Measurements from ENCODE around the gene ZBTB49.
"Not testable (repeated sequence)": the region's sequence is repeated elsewhere in the genome, so short reads cannot be mapped to it uniquely, and the experiment has no call there.

Gene ZBTB49, protein sequence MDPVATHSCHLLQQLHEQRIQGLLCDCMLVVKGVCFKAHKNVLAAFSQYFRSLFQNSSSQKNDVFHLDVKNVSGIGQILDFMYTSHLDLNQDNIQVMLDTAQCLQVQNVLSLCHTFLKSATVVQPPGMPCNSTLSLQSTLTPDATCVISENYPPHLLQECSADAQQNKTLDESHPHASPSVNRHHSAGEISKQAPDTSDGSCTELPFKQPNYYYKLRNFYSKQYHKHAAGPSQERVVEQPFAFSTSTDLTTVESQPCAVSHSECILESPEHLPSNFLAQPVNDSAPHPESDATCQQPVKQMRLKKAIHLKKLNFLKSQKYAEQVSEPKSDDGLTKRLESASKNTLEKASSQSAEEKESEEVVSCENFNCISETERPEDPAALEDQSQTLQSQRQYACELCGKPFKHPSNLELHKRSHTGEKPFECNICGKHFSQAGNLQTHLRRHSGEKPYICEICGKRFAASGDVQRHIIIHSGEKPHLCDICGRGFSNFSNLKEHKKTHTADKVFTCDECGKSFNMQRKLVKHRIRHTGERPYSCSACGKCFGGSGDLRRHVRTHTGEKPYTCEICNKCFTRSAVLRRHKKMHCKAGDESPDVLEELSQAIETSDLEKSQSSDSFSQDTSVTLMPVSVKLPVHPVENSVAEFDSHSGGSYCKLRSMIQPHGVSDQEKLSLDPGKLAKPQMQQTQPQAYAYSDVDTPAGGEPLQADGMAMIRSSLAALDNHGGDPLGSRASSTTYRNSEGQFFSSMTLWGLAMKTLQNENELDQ

DNA sequence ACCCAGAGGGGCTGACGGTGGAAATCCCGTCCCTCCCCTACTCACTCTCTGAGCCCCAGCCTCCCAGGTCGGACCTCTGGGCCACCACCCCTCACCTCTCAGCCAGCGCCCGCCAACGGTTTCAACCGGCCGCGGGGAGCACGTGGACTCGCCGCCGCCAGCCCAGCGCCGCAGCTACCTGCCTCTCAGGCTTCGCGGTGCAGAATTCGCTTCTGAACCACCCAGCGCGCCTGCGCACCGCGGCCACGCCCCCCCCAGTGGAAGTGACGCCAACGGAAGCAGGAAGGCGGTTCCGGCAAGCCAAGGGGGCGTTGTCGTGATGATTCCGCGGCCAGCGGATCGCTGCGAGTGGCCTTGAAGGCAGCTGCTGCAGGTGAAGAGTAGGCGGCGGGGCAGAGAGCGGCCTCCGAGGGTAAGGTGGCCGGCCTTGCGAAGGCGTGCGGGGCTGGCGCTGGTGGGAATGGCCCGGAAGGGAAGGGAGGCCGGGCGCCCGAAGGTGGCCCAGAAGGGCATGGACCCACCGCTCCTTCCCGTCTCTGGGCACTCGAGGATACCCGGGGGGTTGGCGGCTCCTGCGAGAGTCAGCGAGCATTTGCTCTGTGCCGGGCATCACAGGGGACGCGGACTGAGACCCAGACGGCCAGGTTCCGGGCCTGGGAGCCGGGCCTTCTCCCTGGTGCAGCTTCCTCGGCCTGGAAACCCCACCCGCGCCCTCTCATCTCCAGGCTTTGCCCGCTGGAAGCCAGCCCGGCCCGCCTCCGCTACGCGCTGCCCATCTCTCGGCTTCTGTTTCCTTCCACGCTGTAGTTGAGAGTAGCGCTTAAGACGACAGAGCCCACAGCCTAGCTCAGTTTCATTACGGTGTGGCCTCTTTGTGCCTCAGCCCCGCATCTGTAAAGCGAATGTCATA lies at the start of gene ZBTB49, which contains the start of gene LYAR:
TSS of gene ZBTB49 (plus strand) at position 311 of the 910 bp plus-strand sequence. CDS start 9,695 bp downstream, outside the sequence.
TSS of gene LYAR (minus strand) at position 214 of the 910 bp plus-strand sequence. CDS start 6,412 bp downstream, outside the sequence.
- peak; percentile 96 to 98 for DNase-seq

DNA sequence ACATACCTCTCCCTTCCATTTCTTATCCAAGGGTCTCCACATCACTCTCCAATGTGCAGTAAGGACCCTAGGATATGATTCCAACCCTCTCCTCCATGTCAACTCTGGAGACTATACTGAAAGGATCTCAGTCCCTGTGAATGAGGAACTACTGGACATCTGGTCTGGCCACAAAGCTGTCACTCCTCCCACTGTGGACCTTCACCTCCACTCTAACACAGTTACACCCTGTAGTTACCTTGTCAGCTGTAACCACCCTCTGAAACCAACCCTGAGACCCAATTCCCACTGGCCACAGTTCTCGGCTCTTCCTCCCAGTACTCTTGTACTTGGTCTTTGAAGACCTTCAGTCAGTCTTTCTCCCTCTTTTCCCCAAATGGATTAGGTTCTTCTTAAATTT lies 44.9 kb upstream of the ZBTB49 start:
- DNase-seq, result no peak

DNA sequence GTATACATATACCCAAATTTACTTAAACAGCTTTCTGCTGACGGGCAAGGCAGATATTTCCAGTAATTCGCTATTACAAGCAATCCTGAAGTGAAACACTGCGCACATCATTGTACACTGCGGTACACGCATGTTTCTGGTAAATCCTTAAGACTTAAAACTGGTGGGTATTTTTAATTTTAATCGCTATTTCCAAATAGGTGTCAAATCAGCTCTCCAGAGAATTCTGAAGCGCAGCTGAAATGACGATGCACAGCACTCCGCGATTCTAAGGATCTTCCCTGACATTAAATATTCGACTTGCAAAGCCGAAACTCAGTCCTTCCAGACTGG lies 42.4 kb upstream of the ZBTB49 start:
- DNase-seq, result no peak

DNA sequence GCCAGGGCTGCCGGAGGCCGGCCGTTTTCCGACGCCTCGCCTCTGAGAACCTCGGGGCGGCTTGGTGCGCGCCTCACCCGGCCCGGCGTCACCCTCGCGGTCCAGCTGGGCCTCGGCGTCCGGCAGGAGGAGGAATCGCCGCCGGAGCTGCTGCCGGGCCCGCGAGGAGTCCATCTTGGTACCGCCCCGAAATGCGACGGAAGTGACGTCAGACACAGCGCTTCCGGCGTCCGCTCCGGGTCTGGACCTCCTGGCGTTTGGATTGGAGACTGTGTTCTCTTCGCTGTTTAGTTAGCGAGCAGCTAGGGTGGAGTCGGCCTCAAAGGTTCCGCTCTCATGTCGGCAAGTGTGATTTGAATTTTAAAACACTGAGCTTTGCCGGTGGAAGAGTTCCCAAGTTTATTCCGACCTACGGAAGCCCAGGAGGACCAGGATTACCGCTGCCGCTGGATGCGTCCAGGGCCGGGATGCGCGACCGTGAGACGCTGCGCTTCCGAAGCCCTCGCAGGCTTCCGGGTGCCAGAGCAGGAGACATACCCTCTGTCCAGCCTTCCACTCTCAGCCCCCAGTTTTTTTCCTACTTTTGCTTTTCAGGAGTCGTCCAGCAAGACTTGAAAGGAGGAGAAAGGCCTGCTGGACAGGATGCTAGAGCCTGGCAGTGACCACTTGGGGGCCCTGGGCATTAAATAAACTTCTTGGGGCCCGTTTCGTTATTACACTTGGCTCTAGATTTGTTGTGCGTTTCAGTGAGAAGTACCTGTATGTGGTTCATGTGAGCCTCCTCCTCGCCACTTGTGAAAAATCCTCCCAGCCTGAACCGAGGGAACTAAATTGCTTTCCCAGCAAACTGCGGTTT lies 41.8 kb upstream of the ZBTB49 start, which contains the start of gene TMEM128:
TSS of gene TMEM128 (minus strand) at position 195 of the 856 bp plus-strand sequence. CDS start at position 174, 21 bp downstream.
- peak; percentile 91 to 93 for DNase-seq

DNA sequence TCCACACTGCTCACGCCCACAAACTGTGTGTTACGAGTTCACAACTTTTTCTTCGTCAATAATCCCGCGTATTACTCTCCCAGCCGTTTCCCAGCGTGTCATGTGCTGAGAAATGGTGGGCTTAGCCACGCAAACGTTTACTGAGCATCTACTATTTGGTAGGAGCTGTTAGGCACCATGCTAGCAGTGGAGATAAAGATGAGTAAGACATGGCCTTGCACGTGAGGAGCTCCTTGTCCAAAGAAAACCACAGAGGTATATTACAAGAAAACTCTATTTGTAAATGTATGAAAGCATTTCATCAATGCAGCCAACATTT lies 41.2 kb upstream of the ZBTB49 start:
- DNase-seq, result no peak

DNA sequence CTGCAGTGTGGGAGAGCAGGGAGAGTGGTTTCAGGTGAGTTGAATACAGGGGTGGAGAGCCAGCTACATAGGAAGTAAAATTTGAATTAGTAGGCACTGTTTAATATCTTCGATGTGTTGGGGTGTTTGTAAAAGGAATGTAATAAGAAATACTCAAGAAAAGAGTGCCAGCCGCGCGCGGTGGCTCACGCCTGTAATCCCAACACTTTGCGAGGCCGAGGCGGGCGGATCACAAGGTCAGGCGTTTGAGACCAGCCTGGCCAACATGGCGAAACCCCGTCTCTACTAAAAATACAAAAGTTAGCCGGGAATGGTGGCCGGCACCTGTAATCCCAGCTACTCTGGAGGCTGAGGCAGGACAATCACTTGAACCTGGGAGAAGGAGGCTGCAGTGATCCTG lies 40.7 kb upstream of the ZBTB49 start:
- not testable (repeated sequence) for DNase-seq

DNA sequence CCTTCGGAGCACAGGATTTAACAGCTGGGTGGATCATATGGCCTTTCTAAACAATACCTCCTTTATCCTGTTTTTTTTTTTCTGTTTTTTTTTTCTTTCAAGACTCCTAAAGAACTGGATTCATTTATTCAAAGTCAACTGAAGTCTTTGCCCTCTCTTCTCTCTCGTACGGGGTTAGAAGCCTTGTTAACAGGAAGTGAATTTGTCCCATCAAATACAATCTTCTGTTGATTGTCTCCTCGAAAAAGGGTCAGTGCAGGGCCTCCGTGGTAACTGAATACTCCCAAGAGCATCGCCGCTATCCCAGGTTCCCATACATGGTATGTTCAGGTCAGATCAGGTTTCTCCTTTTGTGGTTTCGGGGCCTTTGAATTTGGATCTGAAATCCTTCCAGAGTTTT lies 40.2 kb upstream of the ZBTB49 start:
- no peak for DNase-seq

DNA sequence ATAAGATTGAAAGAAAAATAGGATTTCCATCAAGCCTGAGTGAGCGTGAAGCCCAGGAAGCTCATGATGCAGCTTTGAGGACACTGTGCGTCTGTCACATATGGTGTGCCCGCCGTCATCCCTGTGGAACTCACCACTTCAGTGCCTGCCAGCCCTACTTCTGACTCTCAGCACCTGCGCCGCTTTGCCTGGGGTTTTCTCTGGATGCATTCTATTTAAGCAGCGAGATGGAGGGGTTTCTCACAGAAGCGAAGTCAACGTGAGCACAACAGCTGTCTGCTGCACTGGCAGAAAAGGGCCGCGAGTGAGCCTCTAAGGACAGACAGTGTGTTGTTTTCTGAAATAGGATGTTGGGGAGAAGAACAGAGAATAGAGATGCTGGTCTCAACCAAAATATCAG lies 35.9 kb upstream of the ZBTB49 start:
- no peak for DNase-seq

DNA sequence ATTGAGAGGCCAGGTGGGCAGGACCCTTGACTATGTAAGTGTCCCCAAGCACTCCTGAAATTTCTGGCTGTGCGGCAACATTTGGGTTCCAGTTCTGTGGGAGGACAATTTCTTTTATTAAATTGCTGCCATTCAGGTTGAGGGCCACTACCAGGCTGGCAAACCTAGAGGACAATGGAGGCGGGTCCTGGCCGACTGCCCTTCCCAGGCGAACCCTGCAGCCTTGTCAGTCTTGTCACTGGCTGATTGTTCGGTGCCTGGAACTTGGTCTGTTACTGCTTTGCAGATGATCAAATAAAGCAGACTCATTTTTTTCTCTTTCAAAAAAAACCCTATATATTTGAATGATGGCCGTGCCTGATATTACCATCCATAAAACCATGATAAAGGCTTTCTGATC lies 35.4 kb upstream of the ZBTB49 start:
- DNase-seq, result no peak

DNA sequence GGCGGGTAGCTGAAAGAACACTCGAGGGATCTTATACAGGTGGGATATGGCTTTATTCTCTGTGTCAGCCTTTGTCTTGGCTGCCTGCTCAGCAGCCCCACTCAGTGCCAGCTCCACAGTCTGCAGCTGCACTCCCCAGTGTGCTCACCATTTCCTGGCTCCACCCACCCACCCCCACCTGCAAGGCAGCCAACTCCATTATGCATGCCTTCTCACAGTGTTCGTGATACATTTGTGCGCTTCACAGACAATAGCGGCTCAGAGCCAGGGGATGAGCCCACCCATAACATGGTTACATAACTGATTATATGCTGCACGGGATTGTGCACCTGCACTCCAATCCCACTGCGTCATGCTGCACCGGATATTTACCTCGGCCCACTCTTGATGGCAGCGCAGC lies 33.3 kb upstream of the ZBTB49 start:
- no peak for DNase-seq

DNA sequence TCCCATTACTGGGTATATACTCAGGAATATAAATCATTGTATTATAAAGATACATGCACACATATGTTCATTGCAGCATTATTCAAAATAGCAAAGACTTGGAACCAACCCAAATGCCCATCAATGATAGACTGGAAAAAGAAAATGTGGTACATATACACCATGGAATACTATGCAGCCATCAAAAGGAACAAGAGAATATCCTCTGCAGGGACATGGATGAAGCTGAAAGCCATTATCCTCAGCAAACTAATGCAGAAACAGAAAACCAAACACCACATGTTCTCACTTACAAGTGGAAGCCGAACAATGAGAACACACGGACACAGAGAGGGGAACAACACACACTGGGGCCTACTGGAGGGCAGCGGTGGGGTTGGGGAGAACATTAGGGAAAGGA lies 32.3 kb upstream of the ZBTB49 start:
- DNase-seq, result not testable (repeated sequence)

DNA sequence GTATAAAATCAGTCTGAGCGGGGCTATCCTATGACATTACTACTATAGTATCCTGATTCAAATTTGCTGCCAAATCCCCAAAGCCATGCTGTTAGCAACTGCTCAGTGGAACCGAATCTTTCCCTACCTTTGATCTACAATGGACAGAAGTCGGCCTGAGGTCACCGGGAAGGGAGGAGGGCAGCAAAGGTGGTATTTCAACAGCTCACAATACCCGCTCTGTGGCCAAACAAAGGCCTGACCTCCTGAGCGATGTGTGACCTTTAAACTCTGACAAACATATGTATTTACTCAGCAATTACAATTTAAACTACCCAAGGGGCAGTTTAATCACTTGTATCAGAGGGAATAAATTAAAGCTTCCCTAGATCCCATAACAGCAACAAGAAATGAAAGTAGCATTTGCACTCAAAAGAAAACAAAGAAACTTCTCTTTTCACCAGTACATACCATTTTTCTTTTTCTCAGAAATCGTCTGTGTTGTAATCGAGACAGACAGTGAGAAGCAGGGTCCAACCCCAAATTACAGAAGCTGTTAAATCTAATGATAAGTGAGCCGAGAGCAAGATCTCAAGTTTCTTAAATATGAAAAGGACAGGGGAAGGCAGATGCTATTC lies 30.5 kb upstream of the ZBTB49 start:
- DNase-seq, result no peak

DNA sequence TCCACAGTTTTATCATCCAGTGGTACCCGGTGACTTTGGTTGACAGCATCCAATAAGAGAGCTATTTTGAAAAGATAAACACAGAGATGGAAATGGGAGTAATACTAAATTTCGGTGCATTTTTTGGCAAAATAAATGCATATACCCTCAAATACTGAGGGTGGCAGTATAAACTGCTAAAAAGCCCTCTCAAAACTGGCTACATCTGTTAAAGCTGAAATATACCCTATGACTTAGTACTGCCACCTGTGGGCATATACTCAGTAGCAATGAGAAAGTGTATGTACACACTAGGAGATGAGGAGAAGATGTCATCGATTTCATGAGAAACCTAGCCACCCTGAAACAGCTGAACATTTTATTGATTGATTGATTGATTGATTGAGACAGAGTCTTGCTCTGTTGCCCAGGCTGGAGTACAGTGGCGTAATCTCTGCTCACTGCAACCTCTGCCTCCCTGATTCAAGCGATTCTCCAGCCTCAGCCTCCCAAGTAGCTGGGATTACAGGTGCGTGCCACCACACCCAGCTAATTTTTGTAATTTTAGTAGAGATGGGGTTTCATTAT lies 29.8 kb upstream of the ZBTB49 start:
- no peak for DNase-seq

DNA sequence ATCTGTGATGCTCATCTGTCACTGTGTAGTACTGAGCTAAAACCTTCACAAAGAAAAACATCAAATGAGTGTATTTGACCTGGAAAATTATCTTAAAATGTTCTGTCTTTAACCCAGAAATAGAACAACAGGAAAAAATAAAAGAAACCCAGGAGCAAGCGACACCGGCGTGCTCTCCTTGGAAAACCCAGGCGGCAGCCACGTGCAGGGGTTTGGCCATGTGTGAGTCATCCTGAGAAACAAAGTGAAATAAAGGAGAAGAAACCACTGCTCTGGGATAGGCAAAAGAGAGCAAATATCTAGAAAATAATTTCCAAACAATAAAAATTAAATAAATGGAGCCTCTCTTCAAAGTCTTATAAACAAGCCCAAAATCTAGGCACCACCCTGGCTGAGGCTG lies 22.1 kb upstream of the ZBTB49 start:
- no peak for DNase-seq

DNA sequence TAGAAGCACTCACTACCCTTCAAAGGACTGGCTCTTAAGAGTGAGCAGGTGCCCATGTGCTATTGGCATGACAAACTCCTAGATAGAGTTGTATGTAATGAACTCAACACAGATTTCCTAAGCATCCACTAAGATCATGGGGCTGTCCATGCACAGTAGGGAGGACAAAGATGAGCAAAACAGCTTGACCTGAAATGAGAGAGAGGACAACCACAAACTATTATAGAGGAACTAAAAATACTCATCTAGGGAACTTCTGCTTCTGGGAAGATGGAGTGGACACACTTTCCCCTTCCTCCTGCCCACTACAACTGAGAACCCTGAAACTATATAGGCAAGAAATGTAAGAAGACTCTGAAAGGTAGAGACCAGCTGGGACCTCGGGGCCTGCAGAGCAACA lies 21.3 kb upstream of the ZBTB49 start:
- no peak for DNase-seq

DNA sequence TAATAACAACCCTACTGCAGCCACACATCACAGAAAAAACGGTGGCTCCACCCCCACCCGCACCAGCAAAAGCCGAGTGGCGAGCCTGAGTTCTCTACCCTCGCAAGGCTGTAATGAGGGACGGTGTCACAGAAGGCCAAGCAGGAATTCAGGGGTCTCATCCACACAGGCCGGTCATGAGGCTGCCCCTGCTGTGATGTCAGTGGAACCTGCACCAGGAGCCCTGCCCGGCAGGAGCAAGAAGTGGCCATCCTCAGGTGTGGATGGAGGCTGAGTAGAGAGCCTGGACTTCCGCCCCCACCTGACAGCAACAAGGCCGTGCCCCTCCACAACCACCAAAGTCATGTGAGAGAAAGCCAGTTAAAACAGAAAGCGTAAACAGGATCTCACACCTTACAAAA lies 20.7 kb upstream of the ZBTB49 start:
- DNase-seq, result no peak

DNA sequence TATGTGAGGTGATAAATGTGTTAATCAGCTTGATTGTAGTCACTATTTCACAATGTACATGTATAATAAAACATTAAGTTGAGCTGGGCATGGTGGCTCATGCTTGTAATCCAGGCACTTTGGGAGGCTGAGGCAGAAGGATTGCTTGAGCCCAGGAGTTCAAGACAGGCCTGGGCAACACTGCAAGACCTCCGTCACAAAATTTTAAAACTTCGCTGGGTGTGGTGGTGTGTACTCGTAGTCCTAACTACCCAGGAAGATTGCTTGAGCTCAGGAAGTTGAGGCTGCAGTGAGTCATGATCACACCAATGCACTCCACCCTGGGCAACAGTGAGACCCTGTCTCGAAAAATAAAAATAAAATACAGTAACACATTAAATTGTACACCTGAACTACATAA lies 20.2 kb upstream of the ZBTB49 start:
- no peak for DNase-seq

DNA sequence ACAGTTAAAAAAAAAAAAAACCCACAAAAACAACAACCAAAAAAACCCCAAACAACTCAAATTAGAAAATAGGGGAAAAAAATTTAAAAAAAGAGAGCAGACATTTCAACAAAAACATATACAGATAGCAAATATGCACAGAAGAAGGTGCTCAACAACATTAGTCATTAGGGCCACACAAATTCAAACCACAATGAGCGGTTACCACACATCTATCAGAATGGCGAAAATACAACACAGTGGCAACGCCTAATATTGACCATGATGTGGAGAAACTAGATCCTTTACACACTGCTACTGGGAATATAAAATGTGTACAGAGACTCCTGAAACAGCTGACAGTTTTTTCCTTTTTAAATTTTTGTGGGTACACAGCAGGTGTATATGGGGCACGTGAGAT lies 19.5 kb upstream of the ZBTB49 start:
- no peak for DNase-seq

DNA sequence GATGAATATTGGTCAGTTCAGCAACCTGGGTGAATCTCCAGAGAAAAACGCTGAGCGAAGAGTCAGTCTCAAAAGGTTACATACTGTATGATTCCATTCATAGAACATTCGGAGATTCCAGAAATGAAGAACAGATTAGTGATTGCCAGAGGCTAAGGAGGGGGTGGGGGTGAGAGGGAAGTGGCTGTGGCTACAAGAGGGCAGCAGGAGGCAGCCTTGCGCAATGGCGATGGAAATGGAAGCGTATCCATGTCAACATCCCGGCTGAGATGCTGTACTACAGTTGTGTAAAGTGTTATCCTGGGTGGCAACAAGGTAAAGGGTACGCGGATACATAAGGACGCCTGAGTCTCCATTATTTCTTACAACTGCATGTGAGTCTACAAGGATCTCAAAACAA lies 18.1 kb upstream of the ZBTB49 start:
- DNase-seq, result no peak

DNA sequence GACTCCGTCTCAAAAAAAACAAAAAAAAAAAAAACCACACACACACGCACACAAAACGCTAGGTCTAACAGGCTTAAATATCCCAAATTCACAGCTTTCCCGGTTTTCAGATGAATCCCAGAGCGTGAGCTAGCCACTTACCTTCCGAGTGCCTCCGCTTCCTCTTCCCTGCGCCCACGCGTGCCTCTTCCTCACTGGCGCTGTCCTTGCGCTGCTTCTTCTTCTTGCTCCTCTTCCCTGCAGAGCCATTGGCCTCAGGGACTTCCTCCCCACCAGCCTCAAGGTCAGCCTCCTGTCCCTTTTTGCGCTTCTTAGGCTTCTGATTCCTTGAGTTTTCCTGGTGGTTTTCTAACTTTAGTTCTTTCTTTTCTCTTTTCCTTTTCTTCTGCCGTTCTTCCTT lies 15.8 kb upstream of the ZBTB49 start:
- no peak for DNase-seq

DNA sequence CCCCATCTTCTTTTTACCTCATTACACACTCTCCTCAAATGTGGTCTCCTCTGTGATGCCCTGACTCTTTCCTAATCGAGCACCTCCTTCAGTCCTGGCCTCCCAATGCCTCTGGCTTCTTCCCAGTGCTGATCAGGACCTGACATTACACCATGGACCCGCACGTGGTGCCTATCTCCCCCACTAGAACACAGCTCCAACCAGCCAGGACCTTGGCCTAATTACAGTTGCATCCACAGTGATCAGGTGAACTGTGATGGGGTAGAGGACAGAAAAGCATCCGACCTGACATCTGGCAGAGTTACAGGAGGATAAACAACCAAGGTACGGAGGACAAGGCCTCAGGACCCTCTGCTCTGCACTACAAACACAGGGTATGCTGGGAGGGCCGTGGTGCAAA lies 12.5 kb upstream of the ZBTB49 start:
- no peak for DNase-seq
